Activated effector memory CD4-positive, alpha-beta T cell treated with anti-CD3 and anti-CD28 coated beads, Interleukin-2, amount 50 U/mL, for 16 hours (primary cell): Measurements from ENCODE around the gene ZDHHC14.
A peak's percentile ranks its signal among the peaks of the same experiment; 100 is the strongest.

Source experiments
- DNase-seq: peaks from one replicate; pipeline ENCODE4 v3.0.0-alpha.2; 2020

The ZDHHC14 gene

GRCh38 chr6:157635388-157636244, 254.6 kb downstream of the ZDHHC14 start:
- peak; percentile 34 for DNase-seq

GRCh38 chr6:157637516-157637915, 256.5 kb downstream of the ZDHHC14 start:
- no peak for DNase-seq

GRCh38 chr6:157637941-157638662, 257.1 kb downstream of the ZDHHC14 start:
- peak; percentile 42 for DNase-seq

GRCh38 chr6:157638779-157639178, 257.8 kb downstream of the ZDHHC14 start:
- peak; percentile 47 for DNase-seq

- no peak for DNase-seq
Measured at GRCh38 chr6:157640746-157641451, 259.9 kb downstream of the ZDHHC14 start.

GRCh38 chr6:157641837-157642236, 260.8 kb downstream of the ZDHHC14 start:
- no peak for DNase-seq

- no peak for DNase-seq
Measured at GRCh38 chr6:157642736-157643135, 261.7 kb downstream of the ZDHHC14 start.

GRCh38 chr6:157644043-157644810, 263.2 kb downstream of the ZDHHC14 start:
- DNase-seq: peak; percentile 72

GRCh38 chr6:157645201-157645795, 264.3 kb downstream of the ZDHHC14 start:
- no peak for DNase-seq

GRCh38 chr6:157646012-157646411, 265.0 kb downstream of the ZDHHC14 start:
- no peak for DNase-seq

GRCh38 chr6:157647261-157647915, 266.4 kb downstream of the ZDHHC14 start:
- no peak for DNase-seq

- no peak for DNase-seq
Measured at GRCh38 chr6:157648561-157648960, 267.6 kb downstream of the ZDHHC14 start.

GRCh38 chr6:157649311-157650260, 268.6 kb downstream of the ZDHHC14 start:
- DNase-seq: no peak

- DNase-seq: no peak
Measured at GRCh38 chr6:157650261-157650640, 269.3 kb downstream of the ZDHHC14 start.

- DNase-seq: no peak
Measured at GRCh38 chr6:157650801-157651200, 269.8 kb downstream of the ZDHHC14 start.

GRCh38 chr6:157651731-157652490, 270.9 kb downstream of the ZDHHC14 start:
- no peak for DNase-seq

GRCh38 chr6:157652601-157653363, 271.8 kb downstream of the ZDHHC14 start:
- no peak for DNase-seq

- DNase-seq: no peak
Measured at GRCh38 chr6:157653521-157653920, 272.5 kb downstream of the ZDHHC14 start.

- no peak for DNase-seq
Measured at GRCh38 chr6:157655139-157655538, 274.1 kb downstream of the ZDHHC14 start.
